NB4 (cell line): ENCODE measurements around the gene MSN.

Experiments used
- CTCF ChIP-seq: IDR thresholded peaks from one replicate; pipeline ENCODE4 v1.5.1; 2012; ENCODE audit warnings: low read depth, low read length
- POLR2A ChIP-seq: IDR thresholded peaks from 2 replicates; pipeline ENCODE4 v1.6.1; 2011; ENCODE audit warnings: mild to moderate bottlenecking; ENCODE audit not compliant: insufficient read length; ENCODE audit errors: extremely low read depth

GRCh38 chrX:65712005-65712806 is 44.8 kb downstream of the MSN start:
- TF ChIP-seq POLR2A (no peak), CTCF (no peak)
